NCI-H1436 (cell line): ENCODE measurements around the gene KCNQ1OT1.

Experiments
- DNase-seq: peaks from one replicate; lab custom pipeline; 2025; lab: John Stamatoyannopoulos, UW

The KCNQ1OT1 gene

DNA sequence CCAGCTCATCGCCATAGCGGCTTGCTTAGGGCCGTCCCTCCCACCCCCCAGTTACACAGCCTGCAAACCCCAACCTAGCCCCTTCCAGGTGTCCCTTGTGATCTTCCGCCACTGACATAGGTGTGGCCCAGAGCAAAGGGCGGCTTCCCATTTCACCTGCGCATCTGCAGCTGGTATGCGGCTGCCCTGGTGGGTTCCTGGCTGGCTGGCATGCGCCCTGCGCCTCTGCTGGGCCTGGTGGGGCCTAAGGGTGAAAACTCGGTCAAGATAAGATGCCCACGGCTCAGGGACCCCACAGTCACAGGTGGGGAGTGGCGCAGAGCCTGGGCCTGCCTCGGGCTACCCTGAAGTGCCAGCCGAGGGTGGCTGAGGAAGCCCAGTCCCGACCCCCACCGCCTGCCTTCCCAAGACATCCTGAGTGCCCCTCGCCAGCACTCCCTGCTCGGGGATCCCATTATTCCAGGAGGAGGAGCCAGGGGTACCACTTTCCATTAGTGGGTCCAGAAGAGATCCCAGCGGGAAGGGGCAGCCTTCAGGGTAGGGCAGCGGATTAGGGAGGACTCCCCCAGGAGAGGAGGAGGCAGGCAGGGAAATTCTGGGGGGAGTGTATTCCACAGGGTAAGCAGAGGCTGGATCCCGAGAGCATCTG lies 36.9 kb upstream of the KCNQ1OT1 start:
- no peak for DNase-seq

DNA sequence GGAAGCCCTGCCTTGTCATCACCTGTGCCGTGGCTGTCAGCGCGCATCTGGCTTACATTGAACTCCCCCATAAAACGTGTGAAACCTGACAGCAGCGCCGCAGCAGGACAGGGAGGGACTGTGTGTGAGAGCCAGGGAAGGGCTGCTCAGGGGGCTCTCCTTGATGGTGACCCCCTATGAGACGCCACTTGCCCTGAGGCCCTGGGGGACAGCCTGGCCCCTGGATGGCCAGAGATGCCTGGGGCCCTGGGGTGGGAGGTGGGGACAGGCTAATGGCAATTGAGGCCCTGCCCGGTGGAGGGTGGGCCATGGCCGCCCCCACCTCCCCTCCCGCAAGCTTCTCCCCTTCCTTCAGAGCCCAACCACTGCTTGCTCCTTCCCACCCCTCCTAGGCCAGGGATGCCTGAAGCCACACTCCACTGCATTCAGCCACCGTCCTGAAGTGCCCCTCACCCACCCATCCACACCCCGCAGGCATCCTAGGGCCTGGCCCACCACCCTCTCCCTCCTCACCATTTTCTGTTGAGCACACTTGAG lies 35.3 kb upstream of the KCNQ1OT1 start:
- DNase-seq: no peak

DNA sequence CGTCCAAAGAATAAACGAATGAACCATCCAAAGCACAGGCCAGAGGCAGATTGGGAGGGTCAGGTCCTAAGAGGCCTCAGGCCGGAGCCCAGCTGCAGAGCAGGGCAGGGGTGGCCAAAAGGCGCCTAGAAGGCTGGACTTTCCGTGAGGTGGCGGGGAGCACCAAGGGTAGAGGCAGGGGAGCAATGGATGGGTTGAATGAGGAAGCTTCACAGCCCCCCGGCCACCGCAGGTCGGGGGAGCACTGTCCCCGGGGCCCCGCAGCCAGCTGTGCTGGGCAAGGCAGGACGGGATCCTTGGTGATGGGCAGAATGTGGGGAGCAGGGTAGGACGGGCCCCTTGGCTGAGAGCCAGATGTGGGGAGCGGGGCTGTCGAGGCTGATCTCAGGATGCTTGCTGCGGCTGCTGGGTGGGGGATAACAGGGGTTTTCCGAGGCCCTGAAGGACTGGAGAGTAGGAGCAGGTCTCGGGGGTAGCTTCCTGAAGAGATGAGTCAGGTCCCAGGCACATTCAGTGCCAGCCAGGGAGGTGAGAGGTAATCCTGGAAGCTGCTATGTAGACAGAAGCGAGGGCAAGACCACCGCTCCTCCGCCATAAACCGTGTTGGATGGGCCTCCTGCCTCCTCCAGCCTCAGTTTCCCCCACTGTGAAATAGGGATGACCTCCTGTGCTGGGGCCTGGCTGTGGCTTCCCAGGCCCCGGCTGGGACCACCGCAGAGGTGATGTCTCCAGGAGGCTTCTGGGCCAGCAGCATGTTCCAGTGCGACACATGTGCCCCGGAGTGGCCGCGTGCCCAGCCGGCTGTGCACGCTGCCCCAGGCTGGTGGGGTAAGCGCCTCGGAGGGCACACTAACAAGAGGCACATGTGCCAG lies 34.6 kb upstream of the KCNQ1OT1 start:
- no peak for DNase-seq

DNA sequence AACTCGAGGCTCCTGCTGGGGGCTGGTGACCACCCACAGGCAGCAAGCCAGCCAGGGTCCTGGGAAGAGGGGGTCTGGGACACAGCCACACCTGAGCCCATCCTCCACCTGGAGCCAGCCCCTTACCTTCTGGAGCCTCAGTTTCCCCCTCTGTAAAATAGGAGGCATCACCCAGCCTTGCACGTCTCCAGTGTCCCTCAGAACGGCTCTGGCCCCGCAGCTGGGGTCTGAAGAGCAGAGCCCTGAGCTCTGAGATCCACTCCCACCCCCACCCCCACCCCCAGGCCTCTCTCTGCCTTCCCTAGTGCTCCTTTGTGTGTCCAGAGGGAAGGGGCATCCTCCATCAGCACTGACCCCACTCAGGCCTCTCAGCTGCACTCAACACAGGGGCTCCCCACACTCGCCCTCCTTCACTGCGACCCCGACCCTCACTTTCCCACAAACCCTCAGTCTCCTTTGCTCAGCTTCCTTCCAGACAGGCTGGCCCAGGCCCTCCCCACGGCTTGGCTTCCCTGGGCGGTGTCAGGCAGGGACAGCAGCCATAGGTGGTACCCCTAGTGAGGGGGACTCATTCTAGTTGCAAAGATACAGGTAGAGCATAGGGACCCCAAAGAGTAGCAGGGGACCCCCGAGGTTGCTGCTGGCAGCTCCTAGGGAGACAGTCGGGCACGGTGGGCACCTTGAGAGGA lies 33.3 kb upstream of the KCNQ1OT1 start:
- DNase-seq: no peak

DNA sequence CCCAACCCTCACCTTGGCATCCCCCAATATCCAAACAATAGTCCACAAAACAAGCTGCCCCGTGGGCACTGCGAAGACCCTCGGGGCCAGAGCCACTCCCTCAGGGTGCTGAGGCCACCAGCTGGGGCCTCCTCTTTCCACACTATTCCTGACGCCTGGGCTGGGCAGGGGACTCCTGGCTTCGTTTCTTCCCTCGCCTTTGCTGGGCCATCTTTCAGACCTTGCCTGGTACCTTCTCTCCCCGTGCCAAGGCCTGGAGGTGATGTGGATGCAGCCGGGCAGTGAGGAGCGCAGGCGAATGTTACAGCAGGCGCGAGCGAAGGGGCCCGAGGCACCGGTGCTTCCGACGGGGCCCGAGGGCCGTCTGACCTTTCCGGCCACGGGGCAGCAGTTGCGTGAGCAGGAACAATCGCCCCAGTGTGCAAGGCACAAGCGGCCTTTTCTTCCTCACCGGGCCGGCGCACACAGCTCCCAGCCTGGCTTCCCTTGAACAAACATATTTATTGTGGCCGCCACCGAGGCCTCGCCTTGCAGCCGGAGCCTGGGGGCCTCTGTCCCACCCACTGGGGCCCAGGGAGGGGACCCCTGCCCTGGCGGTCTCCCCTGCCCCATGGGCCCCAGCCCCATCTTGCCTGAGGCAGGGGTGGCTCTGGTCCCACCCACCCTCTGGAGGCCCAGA lies 32.6 kb upstream of the KCNQ1OT1 start:
- no peak for DNase-seq

DNA sequence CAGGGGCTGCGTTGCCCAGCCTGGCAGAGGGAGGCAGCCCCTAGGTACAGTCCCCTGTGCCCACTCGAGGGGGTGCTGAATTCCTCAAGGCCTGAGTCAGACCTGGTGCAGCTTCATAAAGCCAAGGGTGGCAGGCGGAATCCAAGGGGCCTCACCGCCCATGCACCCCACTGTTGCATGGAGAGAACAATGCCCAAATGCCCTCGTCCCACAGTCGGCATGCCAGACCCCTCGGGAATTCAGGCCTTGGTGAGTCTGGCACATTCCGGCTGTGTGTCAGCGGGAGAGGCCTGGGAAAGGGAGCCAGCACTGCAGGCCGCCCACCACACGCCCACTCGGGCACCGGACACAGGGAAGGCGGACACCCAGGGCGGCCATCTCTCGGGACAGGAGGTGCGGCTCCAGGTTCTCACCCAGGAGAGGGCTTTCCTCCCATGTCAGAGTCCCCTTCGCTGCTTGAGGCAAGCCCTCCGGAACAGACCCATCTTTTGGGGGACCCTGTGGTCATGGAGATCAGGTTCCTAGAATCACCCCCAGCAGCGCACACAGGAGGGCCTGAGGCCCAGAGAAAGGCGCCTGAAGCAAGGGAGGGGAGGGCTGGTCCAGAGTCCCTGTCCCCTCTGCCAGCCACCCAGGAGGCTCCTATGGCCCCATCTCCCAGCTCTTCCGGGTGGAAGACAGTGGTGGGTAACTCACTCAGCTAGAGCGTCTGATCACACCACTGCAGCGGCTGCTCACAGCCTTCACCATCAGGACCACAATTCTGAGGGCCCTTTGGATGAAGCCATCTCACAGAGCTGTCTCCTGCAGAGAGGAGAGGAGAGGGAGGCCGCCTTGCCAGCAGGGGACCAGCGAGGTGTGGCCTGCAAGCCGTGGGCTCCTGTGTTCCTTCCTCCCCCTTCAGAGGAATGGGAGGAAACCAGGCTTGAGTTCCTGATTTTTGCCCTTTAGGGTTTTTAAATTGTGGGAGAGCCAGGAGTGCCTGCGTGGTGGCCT lies 31.6 kb upstream of the KCNQ1OT1 start:
- no peak for DNase-seq

- DNase-seq: no peak
These were observed 30.7 kb upstream of the KCNQ1OT1 start for GRCh38 chr11:2730272-2731129.

DNA sequence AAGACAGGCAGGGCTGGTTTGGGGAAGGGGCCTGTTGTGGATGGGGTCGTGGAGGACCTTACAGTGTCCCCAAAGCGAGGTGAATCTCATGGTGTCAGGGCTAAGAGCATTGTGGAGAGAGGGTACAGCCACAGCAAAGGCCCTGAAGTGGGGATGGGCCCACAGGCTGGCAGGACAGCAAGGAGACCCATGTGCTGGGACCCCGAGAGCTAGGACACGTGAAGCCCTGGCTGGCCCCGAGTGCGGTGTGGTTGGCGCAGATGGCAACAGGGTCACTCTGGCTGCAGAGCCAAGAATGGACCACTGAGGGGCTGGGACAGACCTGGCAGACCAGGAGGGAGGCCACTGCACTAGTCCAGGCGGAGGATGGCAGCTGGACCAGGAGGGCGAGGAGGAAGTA lies 30.0 kb upstream of the KCNQ1OT1 start:
- no peak for DNase-seq

DNA sequence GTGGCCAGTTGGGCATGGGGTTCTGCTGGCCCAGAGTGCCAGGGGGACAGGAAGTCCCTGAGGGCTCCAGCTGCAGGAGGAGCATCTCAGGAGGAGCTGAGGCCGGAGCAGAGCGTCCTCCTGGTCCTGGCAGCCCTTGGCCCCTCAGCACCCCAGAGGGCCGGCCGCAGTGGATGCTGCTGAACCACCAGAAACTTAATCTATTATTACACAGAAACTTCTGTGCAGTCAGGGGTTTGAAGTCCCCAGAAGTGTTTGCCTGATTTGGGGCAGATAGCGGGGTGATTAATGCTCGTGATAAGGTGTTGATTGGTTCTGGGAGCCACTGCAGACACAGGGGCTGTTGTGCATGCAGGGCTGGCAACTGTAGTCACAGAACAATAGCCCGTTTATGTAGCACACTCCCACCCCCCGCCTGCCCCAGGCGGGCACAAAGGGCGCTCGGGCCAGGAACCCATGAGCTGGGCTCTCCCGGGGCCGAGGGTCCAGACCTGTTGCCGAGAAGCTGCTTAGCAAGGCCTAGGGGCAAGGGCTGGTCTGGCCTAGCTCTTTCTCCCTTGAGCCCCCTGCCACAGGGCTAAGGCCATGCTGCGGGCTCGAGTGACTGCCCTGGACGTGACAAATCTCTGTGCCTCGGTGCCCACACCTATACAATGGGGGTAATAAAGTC lies 29.0 kb upstream of the KCNQ1OT1 start:
- DNase-seq: no peak

DNA sequence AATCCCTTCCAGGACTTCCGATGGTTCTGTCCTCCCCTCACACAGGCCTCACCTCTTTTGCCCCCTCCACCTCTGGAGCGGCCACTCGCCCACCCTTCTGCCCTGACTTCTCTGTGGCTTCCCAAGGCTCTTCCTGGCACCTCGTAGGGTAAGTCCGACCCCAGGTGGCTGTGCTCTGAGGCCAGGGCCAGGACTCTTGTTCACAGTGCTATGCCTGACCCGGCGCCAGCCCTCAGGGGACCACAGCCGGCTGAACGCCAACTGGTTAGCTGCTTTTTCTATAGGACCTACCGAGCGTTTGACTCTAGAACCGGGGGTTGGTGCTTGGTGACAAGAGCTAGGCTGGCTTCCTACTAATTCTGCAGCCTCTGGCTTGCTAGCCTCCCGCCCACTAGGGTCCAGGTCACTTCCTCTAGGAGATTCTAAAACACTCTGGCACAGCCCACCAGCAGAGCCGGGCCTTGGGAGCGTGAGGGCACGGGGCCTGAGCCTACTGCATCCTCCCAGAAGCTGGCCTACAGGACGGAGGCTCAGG lies 28.4 kb upstream of the KCNQ1OT1 start:
- no peak for DNase-seq

GRCh38 chr11:2726964-2727363 lies 27.2 kb upstream of the KCNQ1OT1 start:
- no peak for DNase-seq

DNA sequence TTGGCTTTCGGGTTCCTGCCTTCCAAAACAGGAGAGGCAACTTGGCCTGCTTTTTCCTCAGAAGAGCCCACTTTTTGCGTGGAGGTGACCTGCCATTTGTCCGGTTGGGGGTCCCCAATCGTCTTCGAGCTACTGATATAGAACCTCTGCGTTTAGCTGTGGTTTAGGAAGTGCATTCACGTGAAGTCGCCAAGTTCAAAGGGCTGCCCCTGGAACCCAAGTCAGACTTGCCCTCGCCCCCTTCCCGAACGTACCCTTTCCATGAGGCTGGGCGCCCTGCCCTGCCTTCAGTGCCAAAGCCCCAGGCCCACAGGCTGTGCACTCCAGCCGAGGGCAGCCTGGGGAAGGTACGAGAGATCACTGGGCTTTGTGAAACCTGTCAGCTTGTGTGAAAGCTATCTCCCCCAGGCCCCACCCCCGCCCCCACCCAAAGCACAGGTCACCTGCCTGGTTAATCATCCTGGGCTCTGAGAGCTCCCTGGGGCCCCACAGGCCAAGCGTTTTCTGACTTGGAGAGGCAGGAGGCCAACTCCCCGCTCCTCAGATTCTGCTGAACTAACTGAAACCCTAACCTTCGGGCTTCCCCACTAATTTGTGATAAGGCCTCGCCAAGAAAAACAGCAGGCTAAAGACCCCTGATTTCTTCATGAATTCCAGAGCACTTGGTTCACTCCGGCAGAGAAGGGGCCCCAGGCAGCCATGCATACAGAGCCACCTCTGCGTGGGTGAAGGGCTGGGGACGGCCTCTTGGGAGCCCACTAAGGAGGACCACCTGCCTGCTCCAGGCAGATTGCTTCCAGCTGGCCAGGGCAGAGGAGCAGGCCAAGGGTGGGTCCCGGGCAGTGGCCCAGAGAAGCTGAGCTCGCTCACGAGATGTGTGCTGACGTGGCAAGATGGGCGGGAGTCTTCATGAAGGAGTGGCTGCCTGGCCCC lies 25.8 kb upstream of the KCNQ1OT1 start:
- no peak for DNase-seq

DNA sequence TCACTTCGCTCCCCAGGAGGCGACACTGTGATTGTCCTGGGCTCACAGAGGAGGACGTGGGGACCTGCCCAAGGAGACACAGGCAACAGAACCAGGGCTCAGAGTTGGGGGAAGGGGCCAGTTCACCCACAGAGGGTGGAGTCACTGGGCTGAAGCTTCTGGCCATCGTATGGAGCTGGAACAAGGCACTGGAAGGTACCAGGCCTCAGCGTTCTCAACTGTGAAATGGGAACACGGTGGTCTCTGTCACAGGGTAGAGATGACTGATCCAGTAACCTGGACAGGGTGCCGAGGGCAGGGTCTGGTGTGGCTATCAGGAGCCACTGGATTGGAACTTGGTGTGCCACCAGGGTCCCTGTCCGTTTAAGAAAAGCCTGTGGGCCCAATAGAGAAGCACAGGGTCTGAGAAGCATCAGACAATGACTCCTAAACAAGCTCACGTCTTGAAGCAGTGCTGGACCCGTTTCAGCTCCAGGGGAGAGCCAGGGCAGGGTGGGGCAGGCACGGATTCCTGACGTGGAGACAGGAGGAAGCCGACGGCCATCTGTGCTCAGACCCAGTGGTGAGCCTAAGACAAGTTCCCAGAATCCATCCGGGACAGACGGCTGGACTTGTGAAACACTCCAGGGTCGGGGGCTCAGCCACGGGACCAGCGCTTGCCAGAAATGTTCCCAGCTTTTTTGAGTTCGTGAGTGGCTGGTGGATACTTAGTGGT lies 25.0 kb upstream of the KCNQ1OT1 start:
- no peak for DNase-seq

DNA sequence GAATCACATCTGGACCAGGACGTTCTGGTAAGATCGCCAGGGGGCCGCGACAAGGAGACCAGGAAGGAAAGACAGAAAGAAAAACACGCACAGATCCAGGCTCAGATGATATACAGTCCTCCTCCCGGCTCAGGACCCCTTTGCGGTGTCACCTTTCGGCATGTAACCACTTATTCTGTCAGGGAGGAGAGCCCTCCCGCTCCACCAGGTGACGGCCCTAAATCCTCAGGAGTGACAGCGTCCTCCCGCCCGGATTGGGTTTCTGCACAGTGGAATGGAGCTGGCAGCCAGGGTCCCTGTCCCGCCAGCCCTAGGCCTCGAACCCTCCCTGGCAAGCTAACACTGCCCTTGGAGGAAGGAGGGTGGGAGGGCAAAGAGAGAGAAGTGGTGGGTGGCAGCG lies 24.3 kb upstream of the KCNQ1OT1 start:
- no peak for DNase-seq

GRCh38 chr11:2722955-2723354 lies 23.2 kb upstream of the KCNQ1OT1 start:
- DNase-seq: no peak

DNA sequence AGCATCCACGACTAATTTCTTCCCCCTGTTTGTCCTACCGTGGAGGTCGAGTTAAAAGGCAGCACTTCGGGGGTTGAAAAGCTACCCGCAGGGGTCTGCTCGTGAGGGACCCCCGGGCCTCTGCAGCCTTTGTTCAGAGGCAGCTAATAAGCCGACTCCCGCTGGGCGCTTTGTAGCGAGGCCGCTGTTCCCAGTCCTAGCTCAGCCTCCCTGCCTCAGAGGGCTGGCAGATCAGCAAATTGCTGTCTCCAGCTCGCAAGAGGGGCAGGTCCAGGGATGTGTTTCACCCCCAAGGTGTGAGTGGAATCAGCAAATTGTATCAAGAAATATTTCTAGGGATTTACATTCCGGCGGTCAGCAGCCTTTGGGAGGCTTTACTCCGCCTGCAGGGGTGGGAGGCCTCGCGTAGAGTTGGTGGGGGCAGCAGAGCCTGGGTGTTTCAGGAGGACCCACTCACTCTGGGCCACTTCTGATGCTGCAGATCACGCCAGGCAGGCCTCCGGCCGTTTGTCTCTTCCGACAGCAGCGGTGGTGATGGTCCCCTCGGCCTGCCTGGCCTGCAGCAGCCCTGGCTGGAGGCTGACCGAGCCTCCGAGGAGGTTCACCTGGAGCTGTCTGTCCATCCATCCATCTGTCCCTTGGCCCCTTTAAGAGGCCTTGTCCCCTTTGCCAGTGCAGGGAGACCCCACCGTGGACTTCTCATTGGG lies 21.6 kb upstream of the KCNQ1OT1 start:
- DNase-seq: no peak
